ENCODE data around the gene ZXDC. TPM values are rescaled to one million over a fixed set of nuclear protein-coding genes. Genes with fewer than 3 reads are reported as not detected.

Gene ZXDC
- total RNA-seq, 4 donors from 2014 or later = 18.5 to 57.9 (median 33.5) TPM

- no peaks in the 10 kb centered on the region for H3K9me3 ChIP-seq
- H3K4me3 ChIP-seq = no peak overlapping the region
- intact Hi-C loops (cut with DNase I; ENCODE audit: low total_unique reads) = no loop called here
- no peaks in the 10 kb centered on the region for H3K27me3 ChIP-seq
- no peaks in the 10 kb centered on the region for H3K4me1 ChIP-seq
- no peak for DNase-seq
- TF ChIP-seq CTCF (IDR thresholded peaks at IDR 0.05) = no peak
- no peak for TF ChIP-seq POLR2A (IDR thresholded peaks at IDR 0.05)
- H3K36me3 ChIP-seq = no peaks in the 10 kb centered on the region
- no peak overlapping the region for H3K27ac ChIP-seq
Observed at GRCh38 chr3:126406389-126407296, 69.0 kb downstream of the ZXDC start.

GRCh38 chr3:126402666-126403302, 72.9 kb downstream of the ZXDC start:
- no peaks in the 10 kb centered on the region for H3K4me1 ChIP-seq
- DNase-seq = no peak
- no peak overlapping the region for H3K27ac ChIP-seq
- TF ChIP-seq CTCF (IDR thresholded peaks at IDR 0.05) = no peak
- no peak for TF ChIP-seq POLR2A (IDR thresholded peaks at IDR 0.05)
- H3K9me3 ChIP-seq = no peaks in the 10 kb centered on the region
- no peaks in the 10 kb centered on the region for H3K36me3 ChIP-seq
- no peaks in the 10 kb centered on the region for H3K27me3 ChIP-seq
- no peak overlapping the region for H3K4me3 ChIP-seq
- intact Hi-C loops (cut with DNase I; ENCODE audit: low total_unique reads) = no loop called here

GRCh38 chr3:126402178-126402577, 73.5 kb downstream of the ZXDC start:
- no peaks in the 10 kb centered on the region for H3K27me3 ChIP-seq
- intact Hi-C loops (cut with DNase I; ENCODE audit: low total_unique reads) = no loop called here
- H3K4me3 ChIP-seq = no peak overlapping the region
- DNase-seq = no peak
- H3K36me3 ChIP-seq = no peaks in the 10 kb centered on the region
- TF ChIP-seq CTCF (IDR thresholded peaks at IDR 0.05) = no peak
- no peak for TF ChIP-seq POLR2A (IDR thresholded peaks at IDR 0.05)
- no peak overlapping the region for H3K27ac ChIP-seq
- H3K4me1 ChIP-seq = no peaks in the 10 kb centered on the region
- H3K9me3 ChIP-seq = no peaks in the 10 kb centered on the region

GRCh38 chr3:126401611-126402160, 74.0 kb downstream of the ZXDC start:
- no peaks in the 10 kb centered on the region for H3K27me3 ChIP-seq
- H3K9me3 ChIP-seq = no peaks in the 10 kb centered on the region
- intact Hi-C loops (cut with DNase I; ENCODE audit: low total_unique reads) = no loop called here
- DNase-seq = no peak
- TF ChIP-seq CTCF (IDR thresholded peaks at IDR 0.05) (no peak), POLR2A (IDR thresholded peaks at IDR 0.05) (no peak)
- H3K4me3 ChIP-seq = no peak overlapping the region
- H3K4me1 ChIP-seq = no peaks in the 10 kb centered on the region
- no peak overlapping the region for H3K27ac ChIP-seq
- H3K36me3 ChIP-seq = no peaks in the 10 kb centered on the region

GRCh38 chr3:126399756-126400155, 75.9 kb downstream of the ZXDC start:
- no peaks in the 10 kb centered on the region for H3K27me3 ChIP-seq
- intact Hi-C loops (cut with DNase I; ENCODE audit: low total_unique reads) = loop anchor here (5.0 kb wide), 1 partner anchor 267 kb away; no protein-coding TSS in a partner anchor
- no peaks in the 10 kb centered on the region for H3K9me3 ChIP-seq
- DNase-seq = no peak
- no peaks in the 10 kb centered on the region for H3K36me3 ChIP-seq
- no peak overlapping the region for H3K4me3 ChIP-seq
- TF ChIP-seq CTCF (IDR thresholded peaks at IDR 0.05) (no peak), POLR2A (IDR thresholded peaks at IDR 0.05) (no peak)
- H3K27ac ChIP-seq = no peak overlapping the region
- no peaks in the 10 kb centered on the region for H3K4me1 ChIP-seq

Measured in uterus (tissue), 4 donors.